HUDEP-2 (cell line): ENCODE data around the gene CUBN.

ENCODE experiments used
- DNase-seq, 76 experiments: peaks; one replicate each; lab custom pipeline; 2025; ENCODE audit not compliant: unreplicated experiment in 76 of 76; lab: John Stamatoyannopoulos, UW

Gene CUBN

GRCh38 chr10:16996530-16996964 lies 133.1 kb downstream of the CUBN start:
- no peak for DNase-seq

- peak in 2 of 76 experiments; percentile 2 to 20 for DNase-seq
Measured at GRCh38 chr10:16995867-16996529, 133.6 kb downstream of the CUBN start.

- DNase-seq, result no peak
Measured at GRCh38 chr10:16993186-16993585, 136.4 kb downstream of the CUBN start.

GRCh38 chr10:16992611-16993119 lies 136.9 kb downstream of the CUBN start:
- DNase-seq, result no peak

- DNase-seq, result no peak
Measured at GRCh38 chr10:16991011-16991410, 138.6 kb downstream of the CUBN start.

GRCh38 chr10:16989826-16990293 lies 139.8 kb downstream of the CUBN start:
- no peak for DNase-seq

- DNase-seq, result no peak
Measured at GRCh38 chr10:16988900-16989299, 140.7 kb downstream of the CUBN start.

GRCh38 chr10:16987976-16988610 lies 141.5 kb downstream of the CUBN start:
- no peak for DNase-seq

GRCh38 chr10:16987206-16987621 lies 142.4 kb downstream of the CUBN start:
- no peak for DNase-seq

GRCh38 chr10:16986406-16987205 lies 143.0 kb downstream of the CUBN start:
- no peak for DNase-seq

- DNase-seq, result no peak
Measured at GRCh38 chr10:16986082-16986405, 143.6 kb downstream of the CUBN start.

- no peak for DNase-seq
Measured at GRCh38 chr10:16984242-16984641, 145.4 kb downstream of the CUBN start.

GRCh38 chr10:16976803-16977202 lies 152.8 kb downstream of the CUBN start:
- DNase-seq, result no peak

- DNase-seq, result no peak
Measured at GRCh38 chr10:16975188-16975587, 154.4 kb downstream of the CUBN start.

- no peak for DNase-seq
Measured at GRCh38 chr10:16968416-16969041, 161.1 kb downstream of the CUBN start.

- no peak for DNase-seq
Measured at GRCh38 chr10:16967866-16968415, 161.7 kb downstream of the CUBN start.

GRCh38 chr10:16966991-16967865 lies 162.4 kb downstream of the CUBN start:
- DNase-seq, result no peak

- no peak for DNase-seq
Measured at GRCh38 chr10:16965740-16966447, 163.7 kb downstream of the CUBN start.

- no peak for DNase-seq
Measured at GRCh38 chr10:16965344-16965616, 164.3 kb downstream of the CUBN start.
